H1 (cell line): ENCODE results near the gene RLBP1. TPM values are rescaled to one million over a fixed set of nuclear protein-coding genes. Genes with fewer than 3 reads are reported as not detected.

Source experiments
- BCL11A ChIP-seq, 2 experiments: IDR thresholded peaks; one replicate each; pipeline ENCODE4 v1.6.1; 2011; ENCODE audit warnings: low read depth in 2 of 2, low read length in 2 of 2, mild to moderate bottlenecking in 2 of 2
- CHD7 ChIP-seq: fragments of 300-600 bp; sonication (generic); IDR thresholded peaks from 2 replicates; pipeline ENCODE4 v1.7.1; 2012; ENCODE audit warnings: low read length, moderate library complexity, mild to moderate bottlenecking, inconsistent platforms; ENCODE audit not compliant: insufficient replicate concordance
- HDAC2 ChIP-seq, 2 experiments: fragments of 300-600 bp in 1 of 2; sonication (generic) in 1 of 2; IDR thresholded peaks; 2 replicates each; pipeline ENCODE4 v1.6.1; 2011 to 2012; ENCODE audit warnings: low read depth in 2 of 2, low read length in 2 of 2, mild to moderate bottlenecking in 2 of 2, moderate library complexity in 2 of 2, borderline replicate concordance in 1 of 2, inconsistent platforms in 1 of 2
- HDAC6 ChIP-seq: IDR thresholded peaks from one replicate; pipeline ENCODE4 v1.7.1; 2012; ENCODE audit warnings: low read depth, mild to moderate bottlenecking, inconsistent platforms, low read length, moderate library complexity
- MAFK ChIP-seq: IDR thresholded peaks from 2 replicates; pipeline ENCODE4 v1.6.1; 2012; ENCODE audit warnings: low read depth, mild to moderate bottlenecking, improper control_type of control experiment, low read length
- SP4 ChIP-seq: IDR thresholded peaks from 2 replicates; pipeline ENCODE4 v1.6.1; 2012; ENCODE audit warnings: low read length, inconsistent platforms
- polyA plus RNA-seq, 7 experiments: library from polyadenylated mRNA; depleted of rRNA in 3 of 7; stranded (reverse) in 5 of 7; unstranded in 2 of 7; fragments of >200 nt in 5 of 7; fragments of 200-250 nt in 2 of 7; gene quantifications; 1 replicate in 5 of 7; 2 replicates in 1 of 7; 4 replicates in 1 of 7; pipeline versions ENCODE4 v1.2.1 to v1.2.3, GENCODE V29; 2011 to 2013; ENCODE audit warnings: missing spikeins in 2 of 7, mixed read lengths in 2 of 7
- total RNA-seq: library from RNA; stranded (reverse); fragmentation: NEBNext Ultra II Directional; extraction: Animal tissue kit (Norgen Biotek cat#: 25700); gene quantifications from 2 replicates; pipeline ENCODE4 v1.2.1, GENCODE V29; 2021

Gene RLBP1
- total and polyA plus RNA-seq, 2 of the 8 experiments (the other 6 are each of a cell fraction or from before 2014, with no cell fraction given), result 0.05 TPM; not detected in 1

- no peak for TF ChIP-seq CHD7
- no peak for TF ChIP-seq HDAC6
- no peak for TF ChIP-seq BCL11A (IDR thresholded peaks at IDR 0.05; ENCODE audit: low read depth in 2 of 2, low read length in 2 of 2)
- TF ChIP-seq HDAC2 (IDR thresholded peaks at IDR 0.05; ENCODE audit: borderline replicate concordance in 1 of 2, low read depth in 2 of 2, low read length in 2 of 2), result no peak
- no peak for TF ChIP-seq SP4
- TF ChIP-seq MAFK, result no peak
Measured at GRCh38 chr15:89171136-89172072, 50.0 kb downstream of the RLBP1 start (continued).
